ENCODE data around the gene SYNPO2. TPM values are rescaled to one million over a fixed set of nuclear protein-coding genes. Genes with fewer than 3 reads are reported as not detected.

The SYNPO2 gene
- total and polyA plus RNA-seq, 10 of the 15 experiments (the other 5 are each of a cell fraction or from before 2014, with no cell fraction given): 0.04 to 0.34 (median 0.28) TPM

GRCh38 chr4:118866442-118866841, 22.2 kb upstream of the SYNPO2 start:
- Histone ChIP-seq H2AFZ (ENCODE audit: control insufficient read depth, low read depth, low read length) (no peak overlapping the region), H3K9ac (ENCODE audit: control insufficient read depth, insufficient read depth, low read length) (no peak overlapping the region), H3K79me2 (ENCODE audit: control insufficient read depth, insufficient read depth, low read length) (no peaks in the 10 kb centered on the region), H3K9me3 (replicated peaks; ENCODE audit: control insufficient read depth, insufficient read depth, low read length) (no peaks in the 10 kb centered on the region), H3K4me2 (ENCODE audit: control insufficient read depth, insufficient read depth) (no peak overlapping the region), H3K4me3 (no peak overlapping the region), H3K27me3 (replicated peaks in 1 of 2; ENCODE audit: control insufficient read depth in 2 of 2, insufficient read depth in 2 of 2, low read length in 1 of 2) (no peaks in the 10 kb centered on the region), H3K4me1 (ENCODE audit: control insufficient read depth, insufficient read depth, low read length) (no peaks in the 10 kb centered on the region), H4K20me1 (ENCODE audit: control insufficient read depth, insufficient read depth) (no peaks in the 10 kb centered on the region), H3K27ac (ENCODE audit: control insufficient read depth, insufficient read depth) (no peak overlapping the region), H3K36me3 (ENCODE audit: control insufficient read depth in 2 of 2, insufficient read depth in 2 of 2, low read length in 1 of 2) (no peaks in the 10 kb centered on the region)
- no TSS peak for BruUV-seq (replicated peaks)
- in situ Hi-C loops (cut with MboI): no loop called here
- SMC1A ChIA-PET (ENCODE audit: uncharacterized antibody, unreplicated experiment): interaction anchor here (1.8 kb wide), 1 partner anchor 16 kb away, joined by 4 read pairs; no protein-coding TSS in a partner anchor
- FAIRE-seq (no peak), ATAC-seq (no peak), DNase-seq (ENCODE audit: low read depth, low spot score) (no peak)
- intact Hi-C loops (cut with micrococcal nuclease; ENCODE audit: unreplicated experiment): no loop called here
- POLR2A ChIA-PET: no interaction called here
- RAD21 ChIA-PET (ENCODE audit: unreplicated experiment): no interaction called here
- CTCF ChIA-PET: interaction anchor here (0.8 to 4.1 kb wide), 4 partner anchors 13 to 111 kb away, joined by 3 to 57 read pairs (median 26); no protein-coding TSS in a partner anchor
- WGBS (ENCODE audit: insufficient coverage, insufficient replicate concordance, low lambda C conversion rate, missing lambda C conversion rate): 36% methylated on average over 1 of the region's 1 CpG
- TF ChIP-seq KAT2A (conservative IDR thresholded peaks at IDR 0.05; ENCODE audit: control insufficient read depth, low read depth, low read length) (no peak), ZBED1 (IDR thresholded peaks at IDR 0.05; ENCODE audit: borderline replicate concordance) (no peak)
- TF ChIP-seq, protein P1, sequence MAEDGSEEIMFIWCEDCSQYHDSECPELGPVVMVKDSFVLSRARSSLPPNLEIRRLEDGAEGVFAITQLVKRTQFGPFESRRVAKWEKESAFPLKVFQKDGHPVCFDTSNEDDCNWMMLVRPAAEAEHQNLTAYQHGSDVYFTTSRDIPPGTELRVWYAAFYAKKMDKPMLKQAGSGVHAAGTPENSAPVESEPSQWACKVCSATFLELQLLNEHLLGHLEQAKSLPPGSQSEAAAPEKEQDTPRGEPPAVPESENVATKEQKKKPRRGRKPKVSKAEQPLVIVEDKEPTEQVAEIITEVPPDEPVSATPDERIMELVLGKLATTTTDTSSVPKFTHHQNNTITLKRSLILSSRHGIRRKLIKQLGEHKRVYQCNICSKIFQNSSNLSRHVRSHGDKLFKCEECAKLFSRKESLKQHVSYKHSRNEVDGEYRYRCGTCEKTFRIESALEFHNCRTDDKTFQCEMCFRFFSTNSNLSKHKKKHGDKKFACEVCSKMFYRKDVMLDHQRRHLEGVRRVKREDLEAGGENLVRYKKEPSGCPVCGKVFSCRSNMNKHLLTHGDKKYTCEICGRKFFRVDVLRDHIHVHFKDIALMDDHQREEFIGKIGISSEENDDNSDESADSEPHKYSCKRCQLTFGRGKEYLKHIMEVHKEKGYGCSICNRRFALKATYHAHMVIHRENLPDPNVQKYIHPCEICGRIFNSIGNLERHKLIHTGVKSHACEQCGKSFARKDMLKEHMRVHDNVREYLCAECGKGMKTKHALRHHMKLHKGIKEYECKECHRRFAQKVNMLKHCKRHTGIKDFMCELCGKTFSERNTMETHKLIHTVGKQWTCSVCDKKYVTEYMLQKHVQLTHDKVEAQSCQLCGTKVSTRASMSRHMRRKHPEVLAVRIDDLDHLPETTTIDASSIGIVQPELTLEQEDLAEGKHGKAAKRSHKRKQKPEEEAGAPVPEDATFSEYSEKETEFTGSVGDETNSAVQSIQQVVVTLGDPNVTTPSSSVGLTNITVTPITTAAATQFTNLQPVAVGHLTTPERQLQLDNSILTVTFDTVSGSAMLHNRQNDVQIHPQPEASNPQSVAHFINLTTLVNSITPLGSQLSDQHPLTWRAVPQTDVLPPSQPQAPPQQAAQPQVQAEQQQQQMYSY (CRISPR knock-in tag; IDR thresholded peaks at IDR 0.05): no peak

Measured in GM12878 (cell line).